Measurements from ENCODE around the gene CSTPP1. TPM values are rescaled to one million over a fixed set of nuclear protein-coding genes. Genes with fewer than 3 reads are reported as not detected.

CSTPP1 gene
- total RNA-seq, 1 donor from 2014 or later: 29.9 TPM

- Mint-ChIP-seq H3K27ac (no peak overlapping the region), H3K4me3 (no peak overlapping the region), H3K4me1 (peaks cover 38% of the 10 kb centered on the region), H3K36me3 (ENCODE audit: low read depth) (peaks cover 7% of the 10 kb centered on the region), H3K27me3 (no peaks in the 10 kb centered on the region), H3K9me3 (no peaks in the 10 kb centered on the region)
- ChIA-PET CTCF (interaction anchor here (0.9 kb wide), 1 partner anchor 274 kb away, joined by 3 read pairs; no protein-coding TSS in a partner anchor), POLR2A (no interaction called here)
- DNase-seq (no peak), ATAC-seq (ENCODE audit: low read depth) (no peak)
- TF ChIP-seq, protein P1, sequence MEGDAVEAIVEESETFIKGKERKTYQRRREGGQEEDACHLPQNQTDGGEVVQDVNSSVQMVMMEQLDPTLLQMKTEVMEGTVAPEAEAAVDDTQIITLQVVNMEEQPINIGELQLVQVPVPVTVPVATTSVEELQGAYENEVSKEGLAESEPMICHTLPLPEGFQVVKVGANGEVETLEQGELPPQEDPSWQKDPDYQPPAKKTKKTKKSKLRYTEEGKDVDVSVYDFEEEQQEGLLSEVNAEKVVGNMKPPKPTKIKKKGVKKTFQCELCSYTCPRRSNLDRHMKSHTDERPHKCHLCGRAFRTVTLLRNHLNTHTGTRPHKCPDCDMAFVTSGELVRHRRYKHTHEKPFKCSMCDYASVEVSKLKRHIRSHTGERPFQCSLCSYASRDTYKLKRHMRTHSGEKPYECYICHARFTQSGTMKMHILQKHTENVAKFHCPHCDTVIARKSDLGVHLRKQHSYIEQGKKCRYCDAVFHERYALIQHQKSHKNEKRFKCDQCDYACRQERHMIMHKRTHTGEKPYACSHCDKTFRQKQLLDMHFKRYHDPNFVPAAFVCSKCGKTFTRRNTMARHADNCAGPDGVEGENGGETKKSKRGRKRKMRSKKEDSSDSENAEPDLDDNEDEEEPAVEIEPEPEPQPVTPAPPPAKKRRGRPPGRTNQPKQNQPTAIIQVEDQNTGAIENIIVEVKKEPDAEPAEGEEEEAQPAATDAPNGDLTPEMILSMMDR (IDR thresholded peaks at IDR 0.05): no peak
- intact Hi-C loops (cut with micrococcal nuclease): no loop called here
Measured at GRCh38 chr11:47155879-47156278, 219.3 kb downstream of the CSTPP1 start.

DNA sequence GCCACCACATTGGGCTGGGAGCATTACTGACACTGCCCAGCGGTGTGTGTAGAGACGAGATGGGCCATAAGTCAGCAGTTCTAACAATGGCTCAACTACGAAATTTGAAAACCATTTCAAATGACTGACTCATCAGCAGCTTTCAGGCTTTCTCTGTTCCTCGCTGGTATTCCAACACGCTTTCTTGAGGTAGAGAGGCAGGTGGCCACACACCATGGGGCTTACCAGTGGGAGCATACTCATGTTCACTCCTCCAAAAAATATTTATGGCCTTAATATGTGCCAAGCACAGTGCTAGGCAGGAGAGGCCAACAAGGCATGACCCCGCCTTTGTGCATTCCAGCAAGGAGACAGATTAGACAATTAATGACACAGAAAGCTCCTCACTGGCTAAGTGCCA, 219.8 kb downstream of the CSTPP1 start:
- ATAC-seq (ENCODE audit: low read depth) (no peak), DNase-seq (no peak)
- CTCF ChIA-PET: no interaction called here
- Mint-ChIP-seq H3K36me3 (ENCODE audit: low read depth) (peaks cover 7% of the 10 kb centered on the region), H3K9me3 (no peaks in the 10 kb centered on the region), H3K27me3 (no peaks in the 10 kb centered on the region), H3K4me1 (peaks cover 36% of the 10 kb centered on the region), H3K4me3 (no peak overlapping the region), H3K27ac (no peak overlapping the region)
- POLR2A ChIA-PET: no interaction called here
- TF ChIP-seq, protein P1 (IDR thresholded peaks at IDR 0.05): no peak
- intact Hi-C loops (cut with micrococcal nuclease): no loop called here

DNA sequence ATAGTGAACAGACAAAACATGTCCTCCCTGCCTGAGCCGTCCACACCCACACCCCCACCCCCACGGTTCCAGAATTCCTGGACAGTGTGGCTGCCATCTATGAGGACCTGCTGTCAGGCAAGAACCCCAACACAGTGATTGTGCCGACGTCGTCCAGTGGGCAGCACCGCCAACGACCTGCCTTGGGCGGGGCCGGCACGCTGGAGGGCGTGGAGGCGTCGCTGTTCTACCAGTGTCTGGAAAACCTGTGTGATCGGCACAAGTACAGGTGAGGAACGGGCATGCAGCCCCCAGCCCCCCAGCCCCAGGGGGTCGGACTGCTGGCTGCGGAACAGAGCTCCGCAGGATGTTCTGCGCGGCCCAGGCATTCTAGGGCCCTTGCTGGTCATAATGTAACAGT, 220.4 kb downstream of the CSTPP1 start:
- H3K9me3 Mint-ChIP-seq: no peaks in the 10 kb centered on the region
- H3K4me3 Mint-ChIP-seq: no peak overlapping the region
- TF ChIP-seq, protein P1 (IDR thresholded peaks at IDR 0.05): no peak
- no peak for ATAC-seq (ENCODE audit: low read depth)
- H3K27ac Mint-ChIP-seq: no peak overlapping the region
- POLR2A ChIA-PET: no interaction called here
- H3K36me3 Mint-ChIP-seq (ENCODE audit: low read depth): peaks cover 9% of the 10 kb centered on the region
- CTCF ChIA-PET: no interaction called here
- no peak for DNase-seq
- H3K4me1 Mint-ChIP-seq: peaks cover 31% of the 10 kb centered on the region
- H3K27me3 Mint-ChIP-seq: no peaks in the 10 kb centered on the region
- intact Hi-C loops (cut with micrococcal nuclease): no loop called here

GRCh38 chr11:47157805-47158204, 221.2 kb downstream of the CSTPP1 start:
- H3K4me1 Mint-ChIP-seq: peaks cover 24% of the 10 kb centered on the region
- ATAC-seq (ENCODE audit: low read depth) (no peak), DNase-seq (no peak)
- ChIA-PET POLR2A (no interaction called here), CTCF (no interaction called here)
- H3K4me3 Mint-ChIP-seq: no peak overlapping the region
- no peak overlapping the region for H3K27ac Mint-ChIP-seq
- intact Hi-C loops (cut with micrococcal nuclease): no loop called here
- H3K27me3 Mint-ChIP-seq: no peaks in the 10 kb centered on the region
- TF ChIP-seq, protein P1 (IDR thresholded peaks at IDR 0.05): no peak
- H3K36me3 Mint-ChIP-seq (ENCODE audit: low read depth): peaks cover 14% of the 10 kb centered on the region
- no peaks in the 10 kb centered on the region for H3K9me3 Mint-ChIP-seq

DNA sequence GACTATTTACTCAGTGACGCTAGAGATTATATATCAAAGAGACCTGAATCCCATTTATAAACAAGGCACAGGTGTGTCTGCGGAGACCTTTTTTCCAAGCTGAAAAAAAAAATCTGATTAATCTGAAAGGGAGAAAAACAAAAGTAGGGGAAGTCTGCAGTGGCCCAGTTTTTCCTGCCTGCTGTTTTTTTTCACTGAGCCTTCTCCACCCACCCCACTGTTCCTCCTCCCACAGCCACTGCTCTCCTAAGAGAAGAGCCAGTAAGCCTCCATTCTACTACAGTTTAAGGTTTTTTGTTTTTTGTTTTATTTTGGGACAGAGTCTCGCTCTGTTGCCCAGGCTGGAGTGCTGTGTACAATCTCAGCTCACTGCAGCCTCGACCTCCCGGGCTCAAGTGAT, 221.7 kb downstream of the CSTPP1 start:
- Mint-ChIP-seq H3K4me1 (peaks cover 19% of the 10 kb centered on the region), H3K9me3 (no peaks in the 10 kb centered on the region), H3K36me3 (ENCODE audit: low read depth) (peaks cover 15% of the 10 kb centered on the region), H3K27me3 (no peaks in the 10 kb centered on the region), H3K27ac (no peak overlapping the region), H3K4me3 (no peak overlapping the region)
- TF ChIP-seq, protein P1 (IDR thresholded peaks at IDR 0.05): no peak
- ChIA-PET POLR2A (no interaction called here), CTCF (no interaction called here)
- ATAC-seq (ENCODE audit: low read depth): no peak
- DNase-seq: no peak
- intact Hi-C loops (cut with micrococcal nuclease): no loop called here
